GM19023 (cell line): Measurements from ENCODE around the gene TLR9.

Experiments
- ATAC-seq: cut with Tn5 transposase; IDR thresholded peaks from one replicate; pipeline ENCODE4 v1.9.1; 2021; ENCODE audit warnings: mild to moderate bottlenecking, moderate library complexity; ENCODE audit not compliant: unreplicated experiment

Gene TLR9

GRCh38 chr3:52176180-52176752 lies 49.2 kb downstream of the TLR9 start:
- ATAC-seq: no peak

- ATAC-seq: no peak
Observed at GRCh38 chr3:52175416-52176179, 49.8 kb downstream of the TLR9 start.

DNA sequence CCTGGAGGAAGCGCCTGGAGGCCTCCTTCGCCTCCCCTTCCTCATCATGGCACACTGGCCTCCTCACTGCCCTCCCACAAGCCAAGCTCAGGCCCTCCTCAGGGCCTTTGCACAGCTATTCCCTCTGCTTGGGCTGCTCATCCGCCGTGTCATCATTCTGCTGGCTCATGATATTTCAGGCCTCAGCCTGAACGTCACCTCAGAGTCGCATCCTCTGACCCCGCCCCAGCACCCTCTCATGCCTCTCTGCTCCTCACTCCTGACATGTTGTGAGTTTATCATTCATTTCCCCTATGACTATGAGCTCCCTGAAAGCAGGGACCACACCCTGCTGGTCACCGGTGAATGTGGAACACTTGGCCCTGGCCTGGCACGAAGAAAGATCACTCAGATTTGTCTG lies 50.5 kb downstream of the TLR9 start:
- ATAC-seq: no peak

- no peak for ATAC-seq
Observed at GRCh38 chr3:52173101-52173500, 52.3 kb downstream of the TLR9 start.

DNA sequence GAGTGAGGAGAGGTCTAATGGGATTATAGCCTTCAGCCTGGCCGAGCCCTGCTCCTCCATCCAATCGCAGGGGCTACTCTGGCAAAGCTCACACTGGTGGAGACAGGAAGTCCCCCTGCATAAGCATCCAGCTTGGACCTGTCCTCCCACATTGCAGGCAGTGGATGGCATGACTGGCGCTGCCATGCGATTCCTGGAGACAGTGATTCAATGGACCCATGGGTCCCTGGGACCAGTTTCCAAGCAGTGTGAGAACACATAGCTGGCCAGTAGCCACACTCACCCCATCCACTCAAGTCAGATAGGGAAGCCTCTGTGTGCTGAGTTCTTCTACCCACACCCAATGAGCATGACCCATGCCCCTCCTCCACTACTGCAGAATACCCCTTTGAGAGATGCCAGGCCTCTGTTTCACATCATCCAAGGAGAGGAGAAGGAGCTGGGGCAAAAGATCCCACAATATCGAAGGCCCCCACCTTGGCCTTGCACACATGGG lies 53.1 kb downstream of the TLR9 start:
- ATAC-seq: no peak

DNA sequence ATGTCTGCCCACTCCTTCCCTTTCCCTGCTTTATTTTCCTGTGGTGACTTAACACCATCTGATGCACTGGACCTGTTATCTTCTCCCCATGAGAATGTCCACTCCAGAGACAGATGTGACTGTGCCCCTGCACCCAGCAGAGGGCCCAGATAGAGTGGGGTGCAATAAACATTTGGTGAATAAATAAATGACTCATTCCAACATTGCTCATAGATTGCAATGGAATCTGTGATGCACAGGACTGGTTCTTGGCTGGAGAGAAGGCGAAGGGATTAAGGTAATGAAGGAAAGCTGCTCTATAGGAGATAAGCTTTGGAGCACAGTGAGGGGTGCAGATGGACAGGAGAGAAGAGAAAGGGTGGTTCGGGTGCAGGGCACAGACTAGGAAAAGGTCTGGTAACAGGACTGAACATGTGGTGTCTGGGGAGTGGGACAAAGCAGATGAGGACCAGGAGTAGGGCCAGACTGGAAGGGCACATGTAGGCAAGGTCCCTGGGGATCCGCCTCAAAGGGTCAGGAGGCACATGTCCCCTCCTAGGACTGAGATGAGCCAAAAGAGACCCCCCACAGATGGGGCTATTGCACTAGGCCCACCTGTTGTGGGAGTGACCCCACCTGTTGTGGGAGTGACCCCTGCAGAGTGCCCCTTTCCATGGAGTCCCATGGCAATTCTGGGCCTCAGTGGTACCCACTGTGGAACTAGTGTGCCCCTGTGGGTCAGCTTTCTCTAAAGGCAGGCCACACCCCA lies 53.8 kb downstream of the TLR9 start:
- no peak for ATAC-seq
